RPMI7951 (cell line): ENCODE data around the gene RAPGEF6. TPM values are rescaled to one million over a fixed set of nuclear protein-coding genes. Genes with fewer than 3 reads are reported as not detected.
"Not testable (repeated sequence)": the region's sequence is repeated elsewhere in the genome, so short reads cannot be mapped to it uniquely, and the experiment has no call there.

Experiments used
- DNase-seq: peaks from one replicate; pipeline ENCODE4 v3.0.0-alpha.2; 2012; ENCODE audit warnings: low read depth
- total RNA-seq: library from RNA; depleted of rRNA; stranded (reverse); fragments of >200 nt; shearing (Covaris generic); gene quantifications from 2 replicates; pipeline ENCODE4 v1.2.3, GENCODE V29; 2014

RAPGEF6 gene
- total RNA-seq, 1 experiment from 2014 or later: 10.8 TPM

DNA sequence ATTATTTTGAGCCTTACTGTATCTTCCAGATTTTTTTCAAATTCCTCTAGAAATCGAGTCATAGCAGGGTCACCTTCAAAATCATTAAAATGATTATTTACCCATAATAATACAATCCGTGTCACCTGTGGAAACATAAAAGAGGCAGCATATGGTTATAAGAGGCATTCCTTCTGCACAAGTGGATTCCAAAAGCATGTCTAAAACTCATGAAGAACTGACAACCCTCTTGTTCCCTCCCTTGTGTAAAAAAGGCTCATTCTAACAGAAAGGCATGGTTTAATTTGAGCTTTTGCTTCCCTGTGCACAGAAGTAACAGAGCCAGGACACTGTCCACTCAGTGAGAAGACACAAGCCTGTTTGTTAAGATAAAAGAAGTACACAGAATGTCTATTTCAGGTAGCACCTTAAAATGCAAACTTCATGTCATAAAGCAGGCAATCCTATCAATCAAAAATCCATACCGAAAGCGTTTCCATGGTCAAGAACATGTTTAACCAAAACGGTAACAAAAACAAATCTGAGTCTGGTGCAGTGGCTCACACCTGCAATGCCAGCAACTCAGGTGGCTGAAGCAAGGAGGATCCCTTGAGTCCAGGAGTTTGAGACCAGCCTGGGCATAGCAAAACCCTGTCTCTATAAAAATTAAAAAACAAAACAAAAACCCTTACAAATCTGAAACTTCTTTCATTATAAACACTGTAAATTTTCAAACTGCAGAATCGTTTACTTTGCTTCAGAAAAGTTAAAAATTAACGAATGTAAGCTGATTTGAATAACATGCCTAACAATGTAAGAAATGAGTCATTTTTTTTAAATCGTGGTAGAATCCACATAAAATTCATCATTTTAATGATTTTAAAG is 139.3 kb downstream of the RAPGEF6 start:
- DNase-seq: no peak

GRCh38 chr5:131491749-131492148 is 143.3 kb downstream of the RAPGEF6 start:
- DNase-seq: no peak

GRCh38 chr5:131488463-131488862 is 146.6 kb downstream of the RAPGEF6 start:
- DNase-seq: no peak

DNA sequence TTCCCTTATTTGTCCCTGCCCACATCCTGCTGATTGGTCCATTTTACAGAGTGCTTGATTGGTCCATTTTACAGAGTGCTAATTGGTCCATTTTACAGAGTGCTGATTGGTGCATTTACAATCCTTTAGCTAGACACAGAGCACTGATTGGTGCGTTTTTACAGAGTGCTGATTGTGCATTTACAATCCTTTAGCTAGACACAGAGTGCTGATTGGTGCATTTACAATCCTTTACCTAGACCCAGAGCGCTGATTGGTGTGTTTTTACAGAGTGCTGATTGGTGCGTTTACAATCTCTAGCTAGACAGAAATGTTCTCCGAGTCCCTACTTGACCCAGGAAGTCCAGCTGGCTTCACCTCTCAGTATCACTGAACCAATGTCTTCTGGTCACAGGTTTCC is 147.7 kb downstream of the RAPGEF6 start:
- not testable (repeated sequence) for DNase-seq

GRCh38 chr5:131482617-131483016 is 152.4 kb downstream of the RAPGEF6 start:
- no peak for DNase-seq

- DNase-seq: peak; percentile 1
Observed at GRCh38 chr5:131481569-131481968, 153.5 kb downstream of the RAPGEF6 start.

- DNase-seq: no peak
Observed at GRCh38 chr5:131475541-131475941, 159.5 kb downstream of the RAPGEF6 start.

DNA sequence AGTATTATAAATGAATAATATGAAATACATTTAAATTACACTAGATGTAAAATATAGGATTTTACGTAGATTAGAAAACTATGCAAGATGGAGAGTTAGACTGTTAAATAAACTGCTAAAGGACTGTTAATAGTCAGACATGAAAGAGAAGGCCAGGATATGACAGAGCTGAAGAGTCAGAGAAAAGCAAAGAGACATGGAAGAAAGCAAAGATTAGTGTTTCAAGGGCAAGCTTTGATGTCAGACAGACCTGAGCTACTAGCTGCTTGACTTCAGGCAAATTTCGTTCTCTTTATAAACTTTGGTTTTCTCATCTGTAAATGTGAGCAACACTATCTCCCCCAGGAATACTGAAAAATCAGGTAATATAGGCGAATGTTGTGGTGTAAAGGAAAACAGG is 161.3 kb downstream of the RAPGEF6 start:
- DNase-seq: no peak

DNA sequence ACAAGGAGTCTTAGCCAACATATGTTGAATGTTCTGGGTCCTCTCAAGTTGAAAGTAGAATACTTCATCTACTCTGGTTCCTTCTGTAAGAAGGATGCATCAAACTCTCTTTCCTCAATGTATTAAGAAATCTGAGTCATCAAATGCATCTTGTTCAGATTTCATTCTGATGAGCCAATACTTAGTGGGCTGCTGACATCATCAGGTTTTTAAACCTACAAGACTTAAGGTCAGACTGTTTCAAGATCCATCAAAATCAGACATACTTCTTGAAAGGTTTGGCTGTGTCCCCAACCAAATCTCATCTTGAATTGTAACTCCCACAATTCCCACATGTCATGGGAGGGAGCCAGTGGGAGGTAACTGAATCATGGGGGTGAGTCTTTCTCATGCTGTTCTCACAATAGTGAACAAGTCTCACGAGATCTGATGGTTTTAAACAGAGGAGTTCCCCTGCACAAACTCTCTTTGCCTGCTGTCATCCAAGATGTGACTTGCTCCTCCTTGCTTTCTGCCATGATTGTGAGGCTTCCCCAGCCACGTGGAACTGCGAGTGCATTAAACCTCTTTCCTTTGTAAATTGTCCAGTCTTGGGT is 168.8 kb downstream of the RAPGEF6 start:
- peak; percentile 42 for DNase-seq

DNA sequence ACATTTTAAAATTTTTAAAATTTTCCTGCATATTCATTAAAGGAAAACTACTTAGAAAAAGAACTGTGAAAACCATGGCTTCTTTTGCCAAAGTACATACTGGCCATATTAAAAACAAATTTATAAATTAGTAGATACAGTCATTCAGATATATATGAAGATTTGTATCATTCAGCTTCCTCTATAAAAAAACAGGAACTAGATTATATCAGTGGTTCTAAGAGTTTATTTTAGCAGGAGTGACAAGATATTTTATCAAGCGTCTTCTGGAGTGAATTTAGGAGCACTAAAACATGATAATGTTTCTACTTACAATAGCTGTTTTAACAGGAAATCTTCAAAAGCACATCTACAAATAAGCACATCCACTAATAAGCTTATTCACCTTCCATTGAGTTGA is 171.4 kb downstream of the RAPGEF6 start:
- DNase-seq: no peak

- DNase-seq: no peak
Observed at GRCh38 chr5:131462454-131462853, 172.6 kb downstream of the RAPGEF6 start.

DNA sequence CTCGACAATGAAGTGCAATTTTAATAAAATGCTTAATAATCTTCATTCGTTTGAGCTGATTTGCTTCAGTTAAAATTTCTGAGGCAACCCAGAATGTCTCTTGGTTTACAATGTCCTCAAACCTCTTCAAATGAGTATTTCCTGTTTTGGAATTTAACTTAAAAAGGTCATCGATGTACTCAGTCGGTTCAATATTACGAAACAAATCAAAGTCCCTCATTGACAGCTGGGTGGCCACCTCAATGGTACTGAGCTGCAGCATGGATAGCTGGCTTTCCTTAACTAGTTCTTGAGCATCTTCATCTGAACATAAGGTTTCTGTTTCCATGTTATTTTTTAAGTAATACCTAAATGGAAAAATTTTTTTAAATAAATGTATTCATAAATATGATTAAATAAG is 173.3 kb downstream of the RAPGEF6 start:
- DNase-seq: no peak

GRCh38 chr5:131460867-131461572 is 174.0 kb downstream of the RAPGEF6 start:
- DNase-seq: no peak

DNA sequence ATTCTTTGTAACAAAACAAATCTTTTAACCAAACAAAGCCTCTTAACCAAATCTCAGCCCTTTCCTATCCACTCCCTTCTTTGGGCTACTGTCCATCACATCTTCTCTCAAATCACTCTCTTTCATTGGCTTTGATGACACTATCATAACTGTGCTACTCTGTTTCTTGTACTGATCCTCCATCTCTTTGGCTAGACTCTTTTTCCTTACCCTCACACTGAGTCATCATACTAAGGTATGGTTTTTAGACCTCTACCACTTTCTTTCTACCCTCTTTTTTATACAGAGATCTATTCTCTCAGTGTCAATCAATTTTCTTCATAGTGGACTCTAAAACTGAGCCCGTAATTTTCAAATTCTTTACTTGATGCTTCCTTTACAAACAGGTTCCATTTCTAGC is 174.9 kb downstream of the RAPGEF6 start:
- DNase-seq: no peak

GRCh38 chr5:131459216-131459615 is 175.8 kb downstream of the RAPGEF6 start:
- no peak for DNase-seq

DNA sequence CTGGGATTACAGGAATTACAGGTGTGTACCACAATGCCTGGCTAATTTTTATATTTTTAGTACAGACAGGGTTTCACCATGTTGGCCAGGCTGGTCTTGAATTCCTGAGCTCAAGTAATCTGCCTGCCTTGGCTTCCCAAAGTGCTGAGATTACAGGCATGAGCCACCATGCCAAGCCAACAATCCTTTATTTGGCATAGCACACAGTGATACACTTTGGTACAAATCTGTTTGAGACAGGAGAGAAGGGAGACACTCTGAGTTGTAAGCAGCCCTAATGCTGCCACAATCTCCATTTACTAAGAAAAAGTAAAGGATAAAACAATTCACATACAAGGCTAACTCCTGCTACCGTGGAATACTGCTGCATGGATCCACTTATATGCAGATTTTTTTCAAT is 177.8 kb downstream of the RAPGEF6 start:
- no peak for DNase-seq

DNA sequence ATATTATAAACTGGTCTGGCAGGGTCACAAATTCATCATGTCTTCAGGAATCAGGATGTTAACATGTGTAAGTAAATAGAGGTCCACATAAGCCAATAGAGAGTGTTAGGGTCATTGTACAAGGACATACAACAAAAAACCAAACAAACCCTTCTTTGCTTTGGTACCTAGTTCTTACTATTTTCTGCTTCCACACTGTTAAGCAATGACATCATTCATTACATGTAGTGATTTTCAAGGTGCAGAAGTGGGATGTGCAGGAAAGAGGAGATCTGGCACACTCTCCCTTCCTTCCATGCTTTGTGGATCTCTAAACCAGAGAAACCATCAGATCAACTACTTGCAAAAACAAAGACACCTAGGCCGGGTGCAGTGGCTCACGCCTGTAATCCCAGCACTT is 184.1 kb downstream of the RAPGEF6 start:
- no peak for DNase-seq

DNA sequence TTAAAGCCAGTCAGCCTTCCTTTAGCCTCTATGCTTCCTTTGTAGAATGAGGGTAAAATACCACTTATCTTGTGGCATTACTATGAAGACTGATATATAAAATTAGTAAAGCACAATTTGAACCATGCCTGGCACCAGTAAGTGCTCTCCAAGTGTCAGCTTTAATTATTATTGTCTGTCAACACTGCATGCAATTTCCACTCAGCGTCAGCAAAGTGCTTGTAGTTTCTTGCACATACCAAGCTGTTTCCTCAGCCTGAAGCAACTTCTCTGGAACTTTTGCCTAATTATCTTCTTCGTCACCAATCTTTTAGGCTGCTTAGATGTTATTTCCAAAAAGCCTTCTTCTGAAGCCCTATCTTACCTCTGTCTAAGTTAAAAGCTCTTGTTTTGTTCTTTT is 193.8 kb downstream of the RAPGEF6 start:
- no peak for DNase-seq

DNA sequence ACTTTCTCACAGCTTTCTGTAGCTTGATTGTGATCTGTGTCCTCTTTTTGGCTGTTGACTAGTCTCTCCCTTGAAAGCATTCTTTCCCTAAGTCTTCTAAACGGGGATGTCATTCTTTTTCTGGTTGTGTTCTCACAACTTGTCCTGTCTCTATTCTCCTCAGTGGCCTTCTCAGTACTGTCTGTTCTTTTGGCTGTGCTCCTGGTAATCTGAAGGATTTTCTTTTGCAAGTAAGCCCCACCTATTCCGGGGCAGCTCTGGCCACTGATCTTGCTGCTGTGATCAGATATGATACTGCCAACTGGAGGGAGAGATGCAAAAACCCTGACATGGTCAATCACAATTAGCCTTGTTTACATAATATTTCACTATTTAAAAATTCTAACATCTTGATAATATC is 198.9 kb downstream of the RAPGEF6 start:
- DNase-seq: no peak

DNA sequence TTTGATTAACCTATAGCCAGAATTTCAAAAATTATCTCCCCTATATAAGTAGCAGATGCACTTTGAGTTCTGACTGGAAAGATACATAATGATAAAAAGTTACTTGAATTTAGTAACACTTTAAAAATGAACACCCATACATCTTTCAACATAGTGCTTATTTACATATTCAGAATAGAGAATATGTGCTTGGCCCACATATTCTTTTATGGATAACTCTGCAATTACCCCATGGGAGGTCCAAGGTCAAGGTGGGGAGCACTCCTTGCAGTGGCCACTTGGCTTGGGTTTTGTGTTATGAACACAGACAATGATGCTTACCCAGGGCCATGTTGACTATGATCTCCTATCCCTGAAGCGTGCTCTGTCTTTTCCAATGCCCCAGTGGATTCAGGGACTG is 201.9 kb downstream of the RAPGEF6 start:
- no peak for DNase-seq

DNA sequence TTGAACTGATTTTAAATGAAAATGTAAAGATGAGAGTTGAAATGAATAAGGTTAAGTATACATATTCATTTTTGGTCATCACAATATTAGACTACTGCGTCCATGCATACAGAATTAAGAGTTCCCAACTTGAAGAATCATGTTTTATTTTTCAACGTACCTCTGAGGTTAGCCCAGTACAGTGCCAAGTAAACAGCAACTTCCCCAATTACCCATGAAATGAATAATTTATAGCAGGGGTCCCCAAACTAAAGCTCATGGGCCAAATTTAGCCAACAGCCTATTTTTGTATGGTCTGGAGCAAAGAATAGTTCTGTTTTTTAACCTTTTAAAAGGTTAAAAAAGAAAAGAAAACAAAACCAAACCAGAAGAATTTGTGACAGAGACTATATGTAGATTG is 203.2 kb downstream of the RAPGEF6 start:
- DNase-seq: no peak

DNA sequence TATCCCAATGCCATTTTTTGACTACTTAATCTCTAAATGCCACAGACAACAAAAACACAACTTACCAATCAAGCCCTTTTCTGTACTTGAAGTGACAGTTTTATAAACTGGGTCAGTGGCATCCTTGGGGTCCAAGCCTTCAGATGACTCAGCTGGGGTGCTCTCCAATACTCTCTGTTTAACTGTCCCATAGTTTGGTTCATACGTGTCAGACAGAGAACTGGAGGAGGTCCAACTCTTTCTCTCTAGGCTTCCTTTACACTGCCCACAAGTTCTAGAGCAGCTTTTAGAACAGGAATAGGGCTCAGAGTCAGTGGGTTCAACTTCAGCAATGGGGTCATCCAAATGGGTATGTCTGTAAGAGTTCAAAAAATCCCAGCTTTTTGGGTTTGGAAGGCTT is 204.2 kb downstream of the RAPGEF6 start:
- peak; percentile 3 for DNase-seq

GRCh38 chr5:131426011-131426410 is 209.0 kb downstream of the RAPGEF6 start:
- DNase-seq: no peak
